CD14-positive monocyte (primary cell): ENCODE data around the gene PARD6G. TPM values are rescaled to one million over a fixed set of nuclear protein-coding genes. Genes with fewer than 3 reads are reported as not detected.

Experiments used
- DNase-seq, 3 donors: peaks; one replicate each; pipeline ENCODE4 v3.0.0-alpha.2; 2011 to 2022
- H2AFZ ChIP-seq: 2 replicates; pipeline ENCODE4 v1.6.0; 2012; ENCODE audit warnings: mild to moderate bottlenecking, low read depth, low read length, inconsistent platforms; ENCODE audit not compliant: insufficient read depth, poor library complexity, severe bottlenecking
- H3K27ac ChIP-seq, 2 donors: 1 replicate in 1 of 2; 2 replicates in 1 of 2; pipeline ENCODE4 v1.5.1; 2012 to 2013; ENCODE audit warnings: low read length in 2 of 2, control low read depth in 1 of 2, inconsistent platforms in 1 of 2, low read depth in 1 of 2, mild to moderate bottlenecking in 1 of 2
- H3K27me3 ChIP-seq, 2 donors: one replicate each; pipeline versions ENCODE4 v1.6.0 to v1.6.1; 2011 to 2013; ENCODE audit warnings: low read length in 2 of 2; ENCODE audit not compliant: control insufficient read depth in 2 of 2, insufficient read depth in 2 of 2
- H3K36me3 ChIP-seq, 2 donors: replicated peaks in 1 of 2; 1 replicate in 1 of 2; 2 replicates in 1 of 2; pipeline versions ENCODE4 v1.5.1 to v1.6.1; 2012 to 2013; ENCODE audit warnings: low read length in 2 of 2, control low read depth in 1 of 2, inconsistent platforms in 1 of 2, mild to moderate bottlenecking in 1 of 2; ENCODE audit not compliant: insufficient read depth in 2 of 2, control insufficient read depth in 1 of 2
- H3K4me1 ChIP-seq, 2 donors: 1 replicate in 1 of 2; 2 replicates in 1 of 2; pipeline versions ENCODE4 v1.5.1 to v1.6.1; 2012 to 2013; ENCODE audit warnings: low read length in 2 of 2, control low read depth in 1 of 2, inconsistent platforms in 1 of 2, mild to moderate bottlenecking in 1 of 2, moderate library complexity in 1 of 2; ENCODE audit not compliant: insufficient read depth in 2 of 2, control insufficient read depth in 1 of 2
- H3K4me2 ChIP-seq: replicated peaks from 2 replicates; pipeline ENCODE3; 2012; ENCODE audit warnings: low read length, moderate library complexity, mild to moderate bottlenecking; ENCODE audit not compliant: poor library complexity, severe bottlenecking; ENCODE audit errors: extremely low read depth
- H3K4me3 ChIP-seq, 3 experiments: fragments of 200-600 bp in 1 of 3; sonication (generic) in 1 of 3; replicated peaks in 1 of 3; 1 replicate in 2 of 3; 2 replicates in 1 of 3; pipeline ENCODE4 v1.5.1; 2011 to 2013; ENCODE audit warnings: low read length in 3 of 3, mild to moderate bottlenecking in 3 of 3, control low read depth in 2 of 3, low read depth in 2 of 3, inconsistent platforms in 1 of 3, moderate library complexity in 1 of 3
- H3K79me2 ChIP-seq: 2 replicates; pipeline ENCODE4 v1.6.0; 2012; ENCODE audit warnings: mild to moderate bottlenecking, control low read depth, inconsistent platforms, low read length, moderate library complexity; ENCODE audit not compliant: insufficient read depth
- H3K9ac ChIP-seq: 2 replicates; pipeline ENCODE4 v1.6.0; 2017; ENCODE audit warnings: low read length, mild to moderate bottlenecking; ENCODE audit not compliant: insufficient read depth, poor library complexity, severe bottlenecking
- H3K9me3 ChIP-seq, 2 donors: replicated peaks in 1 of 2; 1 replicate in 1 of 2; 2 replicates in 1 of 2; pipeline versions ENCODE4 v1.5.1 to v1.6.1; 2012 to 2013; ENCODE audit warnings: low read length in 2 of 2, control low read depth in 1 of 2; ENCODE audit not compliant: control insufficient read depth in 1 of 2, insufficient read depth in 1 of 2
- H4K20me1 ChIP-seq: 2 replicates; pipeline ENCODE4 v1.6.0; 2012; ENCODE audit warnings: mild to moderate bottlenecking, low read length, control low read depth, moderate library complexity; ENCODE audit not compliant: insufficient read depth
- H3K27ac Mint-ChIP-seq, 7 donors: one replicate each; pipeline ENCODE4 v1.8.0; 2020; ENCODE audit warnings: mild to moderate bottlenecking in 7 of 7, mixed read lengths in 7 of 7, moderate library complexity in 6 of 7, inconsistent platforms in 2 of 7
- H3K27me3 Mint-ChIP-seq, 3 donors: one replicate each; pipeline ENCODE4 v1.8.0; 2021 to 2022; ENCODE audit warnings: low read depth in 3 of 3, mild to moderate bottlenecking in 3 of 3, mixed read lengths in 3 of 3, moderate library complexity in 3 of 3, inconsistent platforms in 1 of 3
- H3K36me3 Mint-ChIP-seq, 2 donors: one replicate each; pipeline ENCODE4 v1.8.0; 2020; ENCODE audit warnings: mixed read lengths in 2 of 2, inconsistent platforms in 1 of 2, mild to moderate bottlenecking in 1 of 2
- H3K4me1 Mint-ChIP-seq: one replicate; pipeline ENCODE4 v1.8.0; 2020; ENCODE audit warnings: mild to moderate bottlenecking, mixed read lengths
- H3K4me3 Mint-ChIP-seq, 2 donors: one replicate each; pipeline ENCODE4 v1.8.0; 2020; ENCODE audit warnings: mild to moderate bottlenecking in 2 of 2, mixed read lengths in 2 of 2, moderate library complexity in 1 of 2
- H3K9me3 Mint-ChIP-seq, 7 donors: one replicate each; pipeline ENCODE4 v1.8.0; 2020 to 2022; ENCODE audit warnings: mixed read lengths in 7 of 7, mild to moderate bottlenecking in 6 of 7, moderate library complexity in 6 of 7, inconsistent platforms in 2 of 7
- WGBS: methylation state at CpG from one replicate; pipeline ENCODE4 v1.1.5; 2013; ENCODE audit warnings: missing lambda C conversion rate; ENCODE audit not compliant: insufficient coverage; 5-methylcytosine and 5-hydroxymethylcytosine counted together
- intact Hi-C, 2 donors: fragments of 100-400 bp; cut with micrococcal nuclease; formaldehyde crosslinking; loops; one replicate each; pipeline versions ENCODE4 v1.15.0 to v1.15.1; 2023
- polyA plus RNA-seq, 3 donors: library from polyadenylated mRNA; depleted of rRNA in 1 of 3; unstranded in 2 of 3; stranded (reverse) in 1 of 3; fragments of 300-500 nt in 2 of 3; fragments of >200 nt in 1 of 3; fragmentation: Illumina TruSeq in 2 of 3; gene quantifications; 1 replicate in 2 of 3; 2 replicates in 1 of 3; pipeline ENCODE4 v1.2.3, GENCODE V29; 2012 to 2021
- TF ChIP-seq, protein P1 (sequence below): fragments of 200-600 bp; IDR thresholded peaks from one replicate; pipeline ENCODE4 v1.8.0; 2022; ENCODE audit warnings: antibody characterized with exemption, mild to moderate bottlenecking

PARD6G gene
- polyA plus RNA-seq, 3 donors: not detected

DNA sequence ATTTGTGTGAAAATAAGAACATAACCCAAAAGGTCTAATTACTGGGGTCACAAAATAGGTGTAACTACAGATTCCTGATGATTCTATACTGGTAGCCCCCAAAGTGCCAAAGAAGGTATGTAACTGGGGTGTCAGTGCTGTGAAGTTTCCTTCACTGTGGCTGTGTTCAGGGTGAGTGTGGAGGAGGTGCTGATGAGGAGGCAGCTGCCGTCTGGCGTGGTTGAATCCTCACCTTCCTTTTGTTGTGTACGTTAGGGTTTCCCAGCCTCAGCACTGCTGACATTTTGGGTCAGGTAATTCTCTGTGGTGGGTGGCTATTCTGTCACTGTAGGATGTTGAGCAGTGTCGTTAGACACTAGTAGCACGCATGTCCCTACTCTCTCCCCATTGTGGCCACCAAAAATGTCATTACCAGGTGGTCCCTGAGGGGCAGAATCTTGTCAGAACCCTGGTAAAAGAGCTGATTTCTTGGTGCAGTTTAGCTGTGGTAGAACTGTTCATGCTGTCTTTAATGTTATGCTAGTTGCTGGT is 106.8 kb downstream of the PARD6G start:
- intact Hi-C loops: no loop called here
- H3K9me3 ChIP-seq: no peaks in the 10 kb centered on the region
- Mint-ChIP-seq H3K4me1 (no peaks in the 10 kb centered on the region), H3K9me3 (no peaks in the 10 kb centered on the region), H3K27ac (peak overlapping the region in 1 of 7 donors; percentile 20), H3K36me3 (peaks cover 43 to 45% of the 10 kb centered on the region in 2 donors), H3K27me3 (peaks cover 0 to 2% (median 0%) of the 10 kb centered on the region in 3 donors), H3K4me3 (no peak overlapping the region)
- no peak overlapping the region for H3K4me2 ChIP-seq
- H3K4me1 ChIP-seq: no peaks in the 10 kb centered on the region
- H3K79me2 ChIP-seq: no peaks in the 10 kb centered on the region
- peaks cover 27 to 36% of the 10 kb centered on the region in 2 donors for H3K36me3 ChIP-seq
- 100% methylated on average over 5 of the region's 5 CpGs for WGBS
- no peak overlapping the region for H3K4me3 ChIP-seq
- H3K27me3 ChIP-seq: no peaks in the 10 kb centered on the region
- H2AFZ ChIP-seq: no peak overlapping the region
- TF ChIP-seq, protein P1, sequence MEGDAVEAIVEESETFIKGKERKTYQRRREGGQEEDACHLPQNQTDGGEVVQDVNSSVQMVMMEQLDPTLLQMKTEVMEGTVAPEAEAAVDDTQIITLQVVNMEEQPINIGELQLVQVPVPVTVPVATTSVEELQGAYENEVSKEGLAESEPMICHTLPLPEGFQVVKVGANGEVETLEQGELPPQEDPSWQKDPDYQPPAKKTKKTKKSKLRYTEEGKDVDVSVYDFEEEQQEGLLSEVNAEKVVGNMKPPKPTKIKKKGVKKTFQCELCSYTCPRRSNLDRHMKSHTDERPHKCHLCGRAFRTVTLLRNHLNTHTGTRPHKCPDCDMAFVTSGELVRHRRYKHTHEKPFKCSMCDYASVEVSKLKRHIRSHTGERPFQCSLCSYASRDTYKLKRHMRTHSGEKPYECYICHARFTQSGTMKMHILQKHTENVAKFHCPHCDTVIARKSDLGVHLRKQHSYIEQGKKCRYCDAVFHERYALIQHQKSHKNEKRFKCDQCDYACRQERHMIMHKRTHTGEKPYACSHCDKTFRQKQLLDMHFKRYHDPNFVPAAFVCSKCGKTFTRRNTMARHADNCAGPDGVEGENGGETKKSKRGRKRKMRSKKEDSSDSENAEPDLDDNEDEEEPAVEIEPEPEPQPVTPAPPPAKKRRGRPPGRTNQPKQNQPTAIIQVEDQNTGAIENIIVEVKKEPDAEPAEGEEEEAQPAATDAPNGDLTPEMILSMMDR: no peak
- no peak overlapping the region for H3K27ac ChIP-seq
- H3K9ac ChIP-seq: no peak overlapping the region
- H4K20me1 ChIP-seq: no peaks in the 10 kb centered on the region
- DNase-seq: no peak

DNA sequence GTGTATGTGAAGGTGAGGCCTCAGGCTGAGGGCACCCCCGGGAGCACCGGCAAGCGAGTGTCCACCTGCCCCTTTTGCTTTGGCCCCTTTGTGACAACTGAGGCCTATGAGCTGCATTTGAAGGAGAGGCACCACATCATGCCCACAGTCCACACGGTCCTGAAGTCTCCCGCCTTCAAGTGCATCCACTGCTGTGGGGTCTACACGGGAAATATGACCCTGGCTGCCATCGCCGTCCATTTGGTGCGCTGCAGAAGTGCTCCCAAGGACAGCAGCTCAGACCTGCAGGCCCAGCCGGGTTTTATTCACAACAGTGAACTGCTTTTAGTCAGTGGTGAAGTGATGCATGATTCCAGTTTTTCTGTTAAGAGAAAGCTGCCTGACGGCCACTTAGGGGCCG is 109.3 kb downstream of the PARD6G start:
- H3K27me3 ChIP-seq: no peaks in the 10 kb centered on the region
- H3K4me3 Mint-ChIP-seq: no peak overlapping the region
- H4K20me1 ChIP-seq: no peaks in the 10 kb centered on the region
- H3K9ac ChIP-seq: no peak overlapping the region
- no peak overlapping the region for H3K4me2 ChIP-seq
- intact Hi-C loops: no loop called here
- TF ChIP-seq, protein P1: no peak
- no peaks in the 10 kb centered on the region for H3K9me3 Mint-ChIP-seq
- 94% methylated on average over 11 of the region's 12 CpGs for WGBS
- H3K9me3 ChIP-seq: no peaks in the 10 kb centered on the region
- no peak overlapping the region for H3K27ac Mint-ChIP-seq
- peaks cover 0 to 2% (median 0%) of the 10 kb centered on the region in 3 donors for H3K27me3 Mint-ChIP-seq
- no peak overlapping the region for H3K27ac ChIP-seq
- no peaks in the 10 kb centered on the region for H3K4me1 Mint-ChIP-seq
- no peak overlapping the region for H2AFZ ChIP-seq
- H3K4me3 ChIP-seq: no peak overlapping the region
- H3K36me3 ChIP-seq: peaks cover 27 to 61% of the 10 kb centered on the region in 2 donors
- no peaks in the 10 kb centered on the region for H3K79me2 ChIP-seq
- DNase-seq: no peak
- no peaks in the 10 kb centered on the region for H3K4me1 ChIP-seq
- H3K36me3 Mint-ChIP-seq: peaks cover 64 to 67% of the 10 kb centered on the region in 2 donors
